ENCODE results near the gene GRIK1. TPM values are rescaled to one million over a fixed set of nuclear protein-coding genes. Genes with fewer than 3 reads are reported as not detected.

GRIK1 gene
- not detected in 5 replicates for total RNA-seq (2022; extraction: Qiagen RNA extraction; ENCODE audit: low read depth)

DNA sequence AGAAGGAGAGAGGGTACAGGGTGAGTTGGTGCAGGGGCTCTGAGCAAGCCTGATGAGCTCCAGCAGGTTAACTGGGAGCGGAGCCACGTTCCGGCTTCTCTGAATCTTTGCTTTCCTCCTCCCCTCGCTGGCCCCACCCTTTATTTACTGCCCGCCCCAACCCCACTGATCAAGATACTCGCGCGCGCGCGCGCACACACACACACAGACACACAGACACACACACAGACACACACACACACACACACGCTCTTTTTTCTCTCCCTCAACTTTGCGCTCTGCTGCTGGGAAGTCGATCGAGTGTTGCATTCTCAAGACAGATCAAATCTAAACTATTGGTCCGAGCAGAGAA lies at the start of gene GRIK1:
Gene GRIK1 (minus strand): TSS at position 73 of the 352 bp plus-strand sequence.

Other genes with a start within 250 kb of the GRIK1 start
- gene CLDN17, start 226.8 kb upstream of the GRIK1 start, total RNA-seq (2022; extraction: Qiagen RNA extraction; ENCODE audit: low read depth) = not detected in 5 replicates